Subcutaneous abdominal adipose tissue (tissue), 5 donors: ENCODE data around the gene TERB1.

ENCODE experiments used
- H3K27ac ChIP-seq: one replicate; pipeline ENCODE4 v1.7.0; 2013; ENCODE audit warnings: low read depth, mild to moderate bottlenecking, inconsistent platforms, low read length, moderate library complexity
- H3K27me3 ChIP-seq, 5 donors: one replicate each; pipeline ENCODE4 v1.7.0; 2013; ENCODE audit warnings: low read length in 5 of 5, inconsistent platforms in 1 of 5; ENCODE audit not compliant: control insufficient read depth in 5 of 5, insufficient read depth in 4 of 5
- H3K36me3 ChIP-seq, 5 donors: one replicate each; pipeline ENCODE4 v1.7.0; 2013; ENCODE audit warnings: low read length in 5 of 5; ENCODE audit not compliant: control insufficient read depth in 5 of 5, insufficient read depth in 5 of 5
- H3K4me1 ChIP-seq, 5 donors: one replicate each; pipeline ENCODE4 v1.7.0; 2013; ENCODE audit warnings: low read length in 5 of 5, mild to moderate bottlenecking in 3 of 5, moderate library complexity in 1 of 5; ENCODE audit not compliant: control insufficient read depth in 5 of 5, insufficient read depth in 5 of 5
- H3K4me3 ChIP-seq, 5 donors: one replicate each; pipeline ENCODE4 v1.7.0; 2013; ENCODE audit warnings: low read length in 5 of 5, low read depth in 1 of 5
- H3K9ac ChIP-seq, 5 donors: one replicate each; pipeline ENCODE4 v1.7.0; 2013; ENCODE audit warnings: low read length in 5 of 5, mild to moderate bottlenecking in 4 of 5, moderate library complexity in 3 of 5
- H3K9me3 ChIP-seq, 5 donors: one replicate each; pipeline ENCODE4 v1.7.0; 2013; ENCODE audit warnings: low read length in 5 of 5; ENCODE audit not compliant: control insufficient read depth in 5 of 5
- donor health status: healthy.
- donor health status: healthy.
- donor health status: healthy.
- donor health status: healthy.
- donor health status: healthy.

Gene TERB1, protein sequence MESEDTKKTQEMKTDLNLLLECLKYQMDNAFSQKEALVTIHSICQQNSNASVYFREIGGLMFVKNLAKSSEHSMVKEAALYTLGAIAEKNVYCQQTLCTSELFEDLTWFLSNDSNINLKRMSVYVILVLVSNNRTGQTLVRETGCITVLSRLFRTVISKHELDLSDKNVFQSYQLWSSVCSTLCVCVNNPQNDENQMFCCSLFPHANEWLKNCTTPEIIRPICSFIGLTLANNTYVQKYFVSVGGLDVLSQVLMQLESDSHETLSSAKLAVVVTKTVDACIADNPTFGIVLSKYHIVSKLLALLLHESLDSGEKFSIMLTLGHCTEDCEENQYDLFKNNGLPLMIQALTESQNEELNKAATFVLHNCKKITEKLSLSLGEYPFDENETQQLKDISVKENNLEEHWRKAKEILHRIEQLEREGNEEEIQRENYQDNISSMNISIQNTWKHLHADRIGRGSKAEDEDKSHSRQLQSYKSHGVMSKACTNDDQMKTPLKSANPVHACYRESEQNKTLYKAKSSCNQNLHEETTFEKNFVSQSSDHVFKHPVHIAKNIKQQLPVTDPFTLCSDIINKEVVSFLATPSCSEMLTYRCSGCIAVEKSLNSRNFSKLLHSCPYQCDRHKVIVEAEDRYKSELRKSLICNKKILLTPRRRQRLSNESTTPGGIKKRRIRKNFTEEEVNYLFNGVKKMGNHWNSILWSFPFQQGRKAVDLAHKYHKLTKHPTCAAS

GRCh38 chr16:66801320-66802105 is at the start of gene TERB1:
TERB1 (minus strand) TSS chr16:66801584; CDS start chr16:66796798, 4,786 bp downstream.
- Histone ChIP-seq H3K4me1 (no peaks in the 10 kb centered on the region), H3K27me3 (no peaks in the 10 kb centered on the region), H3K36me3 (peaks cover 30 to 45% (median 36%) of the 10 kb centered on the region in 5 donors), H3K9ac (no peak within 1 kb of the TSS), H3K9me3 (no peaks in the 10 kb centered on the region), H3K4me3 (no peak within 1 kb of the TSS), H3K27ac (no peak within 1 kb of the TSS)

DNA sequence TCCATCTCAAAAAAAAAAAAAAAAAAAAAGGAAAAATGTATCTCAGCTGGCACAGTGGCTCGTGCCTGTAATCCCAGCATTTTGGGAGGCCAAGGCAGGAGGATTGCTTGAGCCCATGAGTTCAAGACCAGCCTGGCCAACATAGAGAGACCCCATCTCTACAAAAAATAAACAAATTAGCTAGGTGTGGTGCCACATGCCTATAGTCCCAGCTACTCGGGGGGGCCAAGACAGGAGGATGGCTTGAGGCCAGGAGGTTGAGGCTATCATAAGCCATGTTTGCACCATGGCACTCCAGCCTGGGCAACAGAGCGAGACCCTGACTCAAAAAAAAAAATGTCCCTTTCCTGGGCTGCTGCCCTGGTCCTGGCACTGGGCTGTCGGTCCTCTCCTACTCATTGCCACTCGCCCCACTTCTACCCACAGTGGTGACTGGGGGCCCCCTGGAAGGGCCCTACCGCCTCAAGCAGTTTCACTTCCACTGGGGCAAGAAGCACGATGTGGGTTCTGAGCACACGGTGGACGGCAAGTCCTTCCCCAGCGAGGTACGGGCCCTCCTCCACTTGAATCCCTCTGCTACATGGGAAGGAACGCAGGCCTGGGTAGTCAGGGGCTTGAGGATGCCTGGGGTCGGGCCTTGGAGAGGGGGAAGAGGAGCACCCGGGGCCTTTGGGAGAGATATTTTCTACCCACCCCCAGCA is 48.9 kb upstream of the TERB1 start:
- no peak overlapping the region for H3K4me3 ChIP-seq
- H3K9ac ChIP-seq: no peak overlapping the region
- H3K27me3 ChIP-seq: peaks cover 9 to 23% (median 20%) of the 10 kb centered on the region in 5 donors
- no peaks in the 10 kb centered on the region for H3K9me3 ChIP-seq
- no peaks in the 10 kb centered on the region for H3K4me1 ChIP-seq
- H3K27ac ChIP-seq: no peak overlapping the region
- no peaks in the 10 kb centered on the region for H3K36me3 ChIP-seq

GRCh38 chr16:66849549-66849948 is 48.2 kb upstream of the TERB1 start:
- Histone ChIP-seq H3K27me3 (peaks cover 15 to 30% (median 27%) of the 10 kb centered on the region in 5 donors), H3K4me3 (no peak overlapping the region), H3K9ac (no peak overlapping the region), H3K27ac (no peak overlapping the region), H3K9me3 (no peaks in the 10 kb centered on the region), H3K36me3 (no peaks in the 10 kb centered on the region), H3K4me1 (peaks cover 0 to 5% (median 5%) of the 10 kb centered on the region in 5 donors)

GRCh38 chr16:66849021-66849420 is 47.6 kb upstream of the TERB1 start:
- H3K27ac ChIP-seq: no peak overlapping the region

GRCh38 chr16:66848172-66848571 is 46.8 kb upstream of the TERB1 start:
- H3K9ac ChIP-seq: no peak overlapping the region
- H3K9me3 ChIP-seq: no peaks in the 10 kb centered on the region

More at GRCh38 chr16:66849021-66849420, 47.6 kb upstream of the TERB1 start:
- no peak overlapping the region for H3K9ac ChIP-seq
- peaks cover 18 to 33% (median 31%) of the 10 kb centered on the region in 5 donors for H3K27me3 ChIP-seq
- no peaks in the 10 kb centered on the region for H3K36me3 ChIP-seq
- peaks cover 0 to 11% (median 9%) of the 10 kb centered on the region in 5 donors for H3K4me1 ChIP-seq
- no peaks in the 10 kb centered on the region for H3K9me3 ChIP-seq
- no peak overlapping the region for H3K4me3 ChIP-seq

GRCh38 chr16:66847533-66848067 is 46.2 kb upstream of the TERB1 start:
- Histone ChIP-seq H3K27ac (no peak overlapping the region), H3K4me1 (peaks cover 0 to 13% (median 9%) of the 10 kb centered on the region in 5 donors), H3K27me3 (peaks cover 22 to 43% (median 33%) of the 10 kb centered on the region in 5 donors), H3K36me3 (no peaks in the 10 kb centered on the region), H3K9ac (no peak overlapping the region), H3K4me3 (no peak overlapping the region), H3K9me3 (no peaks in the 10 kb centered on the region)

More at GRCh38 chr16:66848172-66848571, 46.8 kb upstream of the TERB1 start:
- Histone ChIP-seq H3K36me3 (no peaks in the 10 kb centered on the region), H3K4me1 (peaks cover 0 to 13% (median 9%) of the 10 kb centered on the region in 5 donors), H3K27ac (no peak overlapping the region), H3K27me3 (peaks cover 22 to 40% (median 33%) of the 10 kb centered on the region in 5 donors), H3K4me3 (no peak overlapping the region)

DNA sequence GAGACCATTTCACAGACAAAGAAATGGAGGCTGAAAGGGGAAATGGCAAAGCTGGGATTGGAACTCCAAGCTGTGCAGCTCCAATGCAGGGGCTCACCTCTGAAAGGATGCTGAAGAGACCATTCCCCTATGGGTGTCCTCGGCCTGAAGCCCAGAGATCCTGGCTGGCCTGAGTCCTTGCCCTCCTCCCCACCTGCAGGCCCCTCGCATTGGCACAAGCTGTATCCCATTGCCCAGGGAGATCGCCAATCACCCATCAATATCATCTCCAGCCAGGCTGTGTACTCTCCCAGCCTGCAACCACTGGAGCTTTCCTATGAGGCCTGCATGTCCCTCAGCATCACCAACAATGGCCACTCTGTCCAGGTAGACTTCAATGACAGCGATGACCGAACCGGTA is 45.4 kb upstream of the TERB1 start:
- Histone ChIP-seq H3K4me1 (peaks cover 0 to 13% (median 9%) of the 10 kb centered on the region in 5 donors), H3K36me3 (no peaks in the 10 kb centered on the region), H3K9me3 (no peaks in the 10 kb centered on the region), H3K4me3 (no peak overlapping the region), H3K9ac (no peak overlapping the region), H3K27me3 (peaks cover 22 to 43% (median 33%) of the 10 kb centered on the region in 5 donors), H3K27ac (no peak overlapping the region)

GRCh38 chr16:66846266-66846665 is 44.9 kb upstream of the TERB1 start:
- Histone ChIP-seq H3K27ac (no peak overlapping the region), H3K4me3 (no peak overlapping the region), H3K36me3 (no peaks in the 10 kb centered on the region), H3K9ac (no peak overlapping the region), H3K4me1 (peaks cover 0 to 13% (median 9%) of the 10 kb centered on the region in 5 donors), H3K9me3 (no peaks in the 10 kb centered on the region), H3K27me3 (peaks cover 22 to 43% (median 33%) of the 10 kb centered on the region in 5 donors)

- no peak overlapping the region for H3K4me3 ChIP-seq
- H3K9ac ChIP-seq: no peak overlapping the region
- H3K4me1 ChIP-seq: peaks cover 0 to 13% (median 9%) of the 10 kb centered on the region in 5 donors
Observed at GRCh38 chr16:66845791-66846221, 44.4 kb upstream of the TERB1 start.

More at GRCh38 chr16:66845791-66846221, 44.4 kb upstream of the TERB1 start:
- Histone ChIP-seq H3K9me3 (no peaks in the 10 kb centered on the region), H3K27me3 (peaks cover 22 to 43% (median 33%) of the 10 kb centered on the region in 5 donors), H3K36me3 (no peaks in the 10 kb centered on the region), H3K27ac (no peak overlapping the region)
